Measurements from ENCODE around the gene ZNF467.

The ZNF467 gene

GRCh38 chr7:149764481-149765398 is 8.6 kb downstream of the ZNF467 start:
- Histone ChIP-seq H3K27ac (no peak overlapping the region), H3K4me3 (no peak overlapping the region)
- TF ChIP-seq, protein P1, sequence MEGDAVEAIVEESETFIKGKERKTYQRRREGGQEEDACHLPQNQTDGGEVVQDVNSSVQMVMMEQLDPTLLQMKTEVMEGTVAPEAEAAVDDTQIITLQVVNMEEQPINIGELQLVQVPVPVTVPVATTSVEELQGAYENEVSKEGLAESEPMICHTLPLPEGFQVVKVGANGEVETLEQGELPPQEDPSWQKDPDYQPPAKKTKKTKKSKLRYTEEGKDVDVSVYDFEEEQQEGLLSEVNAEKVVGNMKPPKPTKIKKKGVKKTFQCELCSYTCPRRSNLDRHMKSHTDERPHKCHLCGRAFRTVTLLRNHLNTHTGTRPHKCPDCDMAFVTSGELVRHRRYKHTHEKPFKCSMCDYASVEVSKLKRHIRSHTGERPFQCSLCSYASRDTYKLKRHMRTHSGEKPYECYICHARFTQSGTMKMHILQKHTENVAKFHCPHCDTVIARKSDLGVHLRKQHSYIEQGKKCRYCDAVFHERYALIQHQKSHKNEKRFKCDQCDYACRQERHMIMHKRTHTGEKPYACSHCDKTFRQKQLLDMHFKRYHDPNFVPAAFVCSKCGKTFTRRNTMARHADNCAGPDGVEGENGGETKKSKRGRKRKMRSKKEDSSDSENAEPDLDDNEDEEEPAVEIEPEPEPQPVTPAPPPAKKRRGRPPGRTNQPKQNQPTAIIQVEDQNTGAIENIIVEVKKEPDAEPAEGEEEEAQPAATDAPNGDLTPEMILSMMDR (IDR thresholded peaks at IDR 0.05) = no peak
- DNase-seq (ENCODE audit: low spot score) = no peak

DNA sequence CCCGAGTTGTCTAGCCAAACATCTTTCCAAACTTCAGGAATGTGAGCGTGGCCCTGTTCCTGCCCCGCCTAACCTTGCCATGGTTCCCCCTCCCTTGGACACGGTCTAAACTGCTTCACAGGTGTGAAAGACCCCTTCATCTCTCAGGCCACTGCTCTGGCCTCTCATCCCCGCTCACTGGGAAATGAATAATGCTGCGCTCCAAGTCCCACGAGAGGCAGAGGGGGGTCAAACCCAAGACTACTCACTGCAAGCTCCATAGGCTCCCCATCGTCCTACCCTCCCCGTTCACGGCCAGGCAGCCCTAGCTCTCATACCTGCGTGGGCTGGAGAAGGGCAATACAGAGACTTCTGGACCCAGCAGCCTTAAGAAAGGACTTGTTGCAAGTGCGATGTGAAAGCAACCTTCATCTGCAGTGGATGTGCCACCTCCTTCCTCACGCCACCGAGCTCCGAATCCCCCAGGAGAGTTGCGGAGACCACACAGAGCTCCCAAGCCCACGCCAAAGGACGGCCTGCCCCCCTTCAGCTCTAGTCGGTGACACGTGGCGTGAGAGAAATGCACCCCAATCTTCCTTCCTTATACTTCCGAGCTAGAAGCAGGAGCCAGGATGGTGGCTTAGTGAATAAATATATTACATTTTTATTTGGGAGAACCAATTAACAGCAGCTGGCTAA is 9.7 kb downstream of the ZNF467 start:
- Histone ChIP-seq H3K4me3 (no peak overlapping the region), H3K27ac (no peak overlapping the region)
- DNase-seq (ENCODE audit: low spot score) = no peak
- TF ChIP-seq, protein P1 (IDR thresholded peaks at IDR 0.05) = no peak

DNA sequence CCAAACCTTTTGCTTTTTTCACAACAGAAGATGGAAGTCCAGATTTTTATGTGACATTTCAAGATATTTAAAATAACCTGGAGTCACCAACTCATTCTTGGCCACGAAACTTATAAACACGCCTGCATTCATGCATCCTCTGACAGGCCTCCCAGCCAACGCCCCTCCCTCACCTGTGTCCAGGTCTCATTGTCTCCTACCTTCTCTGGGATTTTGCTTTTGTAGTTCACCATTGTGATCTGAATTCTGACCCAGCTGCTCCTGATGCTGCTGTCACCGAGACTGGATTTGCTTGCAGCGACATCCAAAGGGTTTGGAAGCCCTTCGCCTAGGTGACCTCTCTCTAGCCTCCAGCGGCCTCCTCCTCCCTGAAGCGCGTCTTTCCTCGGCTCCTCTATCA is 10.8 kb downstream of the ZNF467 start:
- no peak for DNase-seq (ENCODE audit: low spot score)
- TF ChIP-seq, protein P1 (IDR thresholded peaks at IDR 0.05) = no peak
- Histone ChIP-seq H3K27ac (no peak overlapping the region), H3K4me3 (no peak overlapping the region)

- no peak for DNase-seq (ENCODE audit: low spot score)
- no peak overlapping the region for H3K27ac ChIP-seq
- TF ChIP-seq, protein P1 (IDR thresholded peaks at IDR 0.05) = no peak
- H3K4me3 ChIP-seq = no peak overlapping the region
Measured at GRCh38 chr7:149762089-149762488, 11.3 kb downstream of the ZNF467 start.

- H3K4me3 ChIP-seq = no peak overlapping the region
- DNase-seq (ENCODE audit: low spot score) = no peak
- TF ChIP-seq, protein P1 (IDR thresholded peaks at IDR 0.05) = no peak
- no peak overlapping the region for H3K27ac ChIP-seq
Measured at GRCh38 chr7:149761307-149761706, 12.1 kb downstream of the ZNF467 start.

- H3K4me3 ChIP-seq = no peak overlapping the region
- no peak for DNase-seq (ENCODE audit: low spot score)
- TF ChIP-seq, protein P1 (IDR thresholded peaks at IDR 0.05) = no peak
- no peak overlapping the region for H3K27ac ChIP-seq
Measured at GRCh38 chr7:149760538-149760937, 12.8 kb downstream of the ZNF467 start.

Measured in coronary artery (tissue), 2 donors.